NT2/D1 (cell line): ENCODE measurements around the gene OPN4.

Source experiments
- YY1 ChIP-seq: IDR thresholded peaks from 2 replicates; pipeline ENCODE4 v1.6.1; 2011; ENCODE audit not compliant: insufficient read length, insufficient read depth
- ZNF274 ChIP-seq: IDR thresholded peaks from 2 replicates; pipeline ENCODE4 v1.6.1; 2011; ENCODE audit warnings: mild to moderate bottlenecking, low read depth, low read length

- no peak for TF ChIP-seq ZNF274
- no peak for TF ChIP-seq YY1
These were observed 32.6 kb downstream of the OPN4 start for GRCh38 chr10:86686972-86687371.
